Endothelial cell of umbilical vein (primary cell): ENCODE results near the gene CTTNBP2. TPM values are rescaled to one million over a fixed set of nuclear protein-coding genes. Genes with fewer than 3 reads are reported as not detected.

Source experiments
- BruUV-seq: library from RNA; stranded (reverse); fragments of 400-500 nt; replicated peaks from 2 replicates; lab custom pipeline; 2021; lab: Mats Ljungman, UMichigan
- CTCF ChIA-PET: fragments of 300-600, 350-600 bp; sonication (Branson Sonifier 250); formaldehyde crosslinking; loops from one replicate; lab custom pipeline; 2021; ENCODE audit warnings: antibody characterized with exemption, inconsistent platforms; lab: Charles Lee
- POLR2A ChIA-PET: fragments of 300-600, 350-600 bp; sonication (Branson Sonifier 250); formaldehyde crosslinking; loops from one replicate; lab custom pipeline; 2021; ENCODE audit warnings: antibody characterized with exemption, inconsistent platforms; lab: Charles Lee
- DNase-seq: peaks from one replicate; pipeline ENCODE4 v3.0.0-alpha.2; 2011; ENCODE audit warnings: low read depth, low spot score
- FAIRE-seq: peaks from 2 replicates; lab custom pipeline; 2011; peaks lifted over from hg19 to GRCh38; lab: Jason Lieb, UNC
- H2AFZ ChIP-seq: 2 replicates; pipeline ENCODE4 v1.6.0; 2012; ENCODE audit warnings: low read depth, low read length, control low read depth, inconsistent platforms
- H3K27ac ChIP-seq: 2 replicates; pipeline ENCODE4 v1.5.1; 2011; ENCODE audit warnings: low read depth, mild to moderate bottlenecking, control low read depth, low read length, moderate library complexity; ENCODE audit not compliant: insufficient read depth
- H3K27me3 ChIP-seq, 2 experiments: 2 replicates each; pipeline versions ENCODE4 v1.6.0 to v1.6.1; 2011; ENCODE audit warnings: low read length in 2 of 2, mixed read lengths in 1 of 2; ENCODE audit not compliant: control insufficient read depth in 2 of 2, insufficient read depth in 2 of 2
- H3K36me3 ChIP-seq, 2 experiments: 2 replicates in 1 of 2; 3 replicates in 1 of 2; pipeline ENCODE4 v1.5.1; 2011; ENCODE audit warnings: low read length in 2 of 2, mild to moderate bottlenecking in 1 of 2, moderate library complexity in 1 of 2; ENCODE audit not compliant: control insufficient read depth in 2 of 2, insufficient read depth in 2 of 2; ENCODE audit errors: extremely low read depth in 1 of 2
- H3K4me1 ChIP-seq: 3 replicates; pipeline ENCODE4 v1.5.1; 2011; ENCODE audit warnings: mild to moderate bottlenecking, low read length; ENCODE audit not compliant: control insufficient read depth, insufficient read depth; ENCODE audit errors: extremely low read depth
- H3K4me2 ChIP-seq: 2 replicates; pipeline ENCODE4 v1.6.1; 2011; ENCODE audit warnings: low read length, control low read depth, mixed read lengths; ENCODE audit not compliant: insufficient read depth
- H3K4me3 ChIP-seq, 3 experiments: fragments of 200-600 bp in 1 of 3; sonication (generic), shearing (Covaris generic) in 1 of 3; replicated peaks in 1 of 3; 2 replicates each; pipeline ENCODE4 v1.5.1; 2011 to 2016; ENCODE audit warnings: control low read depth in 3 of 3, low read length in 3 of 3, mild to moderate bottlenecking in 2 of 3, inconsistent platforms in 1 of 3, low read depth in 1 of 3, moderate library complexity in 1 of 3; ENCODE audit not compliant: insufficient read depth in 1 of 3
- H3K79me2 ChIP-seq: 2 replicates; pipeline ENCODE4 v1.6.0; 2012; ENCODE audit warnings: low read length, inconsistent platforms; ENCODE audit not compliant: control insufficient read depth, insufficient read depth
- H3K9ac ChIP-seq: replicated peaks from 2 replicates; pipeline ENCODE3; 2011; ENCODE audit warnings: low read length, control low read depth; ENCODE audit not compliant: insufficient read depth; ENCODE audit errors: extremely low read depth
- H3K9me1 ChIP-seq: replicated peaks from 3 replicates; pipeline ENCODE4 v1.6.0; 2011; ENCODE audit warnings: mild to moderate bottlenecking, low read length; ENCODE audit not compliant: control insufficient read depth, insufficient read depth; ENCODE audit errors: extremely low read depth
- H3K9me3 ChIP-seq: replicated peaks from 2 replicates; pipeline ENCODE4 v1.5.1; 2012; ENCODE audit warnings: low read length, inconsistent platforms; ENCODE audit not compliant: control insufficient read depth, insufficient read depth
- H4K20me1 ChIP-seq: replicated peaks from 2 replicates; pipeline ENCODE3; 2011; ENCODE audit warnings: mild to moderate bottlenecking, low read length; ENCODE audit not compliant: control insufficient read depth, insufficient read depth; ENCODE audit errors: extremely low read depth
- CTCF ChIP-seq, 2 donors: IDR thresholded peaks; 1 replicate in 1 of 2; 2 replicates in 1 of 2; pipeline ENCODE4 v1.5.1; 2011; ENCODE audit warnings: low read length in 2 of 2, mild to moderate bottlenecking in 2 of 2, moderate library complexity in 2 of 2, control low read depth in 1 of 2, inconsistent platforms in 1 of 2, low read depth in 1 of 2; ENCODE audit not compliant: insufficient read depth in 1 of 2; ENCODE audit errors: extremely low read depth in 1 of 2
- EZH2 ChIP-seq: IDR thresholded peaks from 2 replicates; pipeline ENCODE4 v1.6.1; 2012; ENCODE audit warnings: borderline replicate concordance, low read depth, mild to moderate bottlenecking, moderate library complexity, low read length, inconsistent platforms; ENCODE audit not compliant: severe bottlenecking
- FOS ChIP-seq: IDR thresholded peaks from 2 replicates; pipeline ENCODE4 v1.6.1; 2011; ENCODE audit warnings: mild to moderate bottlenecking, low read length, moderate library complexity, borderline replicate concordance; ENCODE audit not compliant: insufficient read depth
- GATA2 ChIP-seq: IDR thresholded peaks from 2 replicates; pipeline ENCODE4 v1.7.0; 2011; ENCODE audit warnings: low read depth, mild to moderate bottlenecking, moderate library complexity, mixed read lengths, low read length; ENCODE audit not compliant: insufficient read length, insufficient read depth
- JUN ChIP-seq: IDR thresholded peaks from 2 replicates; pipeline ENCODE4 v1.6.1; 2011; ENCODE audit warnings: borderline replicate concordance, low read depth; ENCODE audit not compliant: insufficient read length, insufficient read depth
- MYC ChIP-seq: IDR thresholded peaks from one replicate; pipeline ENCODE4 v1.6.1; 2011; ENCODE audit warnings: mild to moderate bottlenecking, low read depth, low read length
- POLR2A ChIP-seq: IDR thresholded peaks from 2 replicates; pipeline ENCODE4 v1.6.1; 2012; ENCODE audit warnings: low read depth, mild to moderate bottlenecking, control low read depth, low read length
- POLR2AphosphoS5 ChIP-seq: IDR thresholded peaks from 2 replicates; pipeline ENCODE4 v1.6.1; 2012; ENCODE audit warnings: low read depth, mild to moderate bottlenecking, control low read depth, low read length, moderate library complexity; ENCODE audit not compliant: insufficient read depth
- dilution Hi-C: fragments of 300-500 bp; cut with MboI; formaldehyde crosslinking; loops from one replicate; pipeline ENCODE4 v1.15.0; 2019; ENCODE audit warnings: low sequenced_read_pairs; ENCODE audit not compliant: extremely low pct_ligation_motif_present
- intact Hi-C: fragments of 100-400 bp; cut with micrococcal nuclease; formaldehyde crosslinking; loops from one replicate; pipeline ENCODE4 v1.10.0; 2022
- polyA plus RNA-seq, 4 experiments: library from polyadenylated mRNA; depleted of rRNA in 3 of 4; stranded (reverse) in 3 of 4; unstranded in 1 of 4; fragments of >200 nt; gene quantifications; 2 replicates each; pipeline versions ENCODE4 v1.2.1 to v1.2.3, GENCODE V29; 2011 to 2012; ENCODE audit warnings: missing spikeins in 1 of 4
- total RNA-seq: library from RNA; stranded (reverse); gene quantifications from 2 replicates; pipeline ENCODE4 v1.2.3, GENCODE V29; 2021
- TF ChIP-seq, protein P1 (sequence below): IDR thresholded peaks from 2 replicates; pipeline ENCODE4 v1.6.1; 2011; ENCODE audit not compliant: insufficient read depth, insufficient read length

Gene CTTNBP2
- total and polyA plus RNA-seq, 2 donors (not counting 3 experiments of a cell fraction or from before 2014, with no cell fraction given): 0.08 to 0.35 TPM

DNA sequence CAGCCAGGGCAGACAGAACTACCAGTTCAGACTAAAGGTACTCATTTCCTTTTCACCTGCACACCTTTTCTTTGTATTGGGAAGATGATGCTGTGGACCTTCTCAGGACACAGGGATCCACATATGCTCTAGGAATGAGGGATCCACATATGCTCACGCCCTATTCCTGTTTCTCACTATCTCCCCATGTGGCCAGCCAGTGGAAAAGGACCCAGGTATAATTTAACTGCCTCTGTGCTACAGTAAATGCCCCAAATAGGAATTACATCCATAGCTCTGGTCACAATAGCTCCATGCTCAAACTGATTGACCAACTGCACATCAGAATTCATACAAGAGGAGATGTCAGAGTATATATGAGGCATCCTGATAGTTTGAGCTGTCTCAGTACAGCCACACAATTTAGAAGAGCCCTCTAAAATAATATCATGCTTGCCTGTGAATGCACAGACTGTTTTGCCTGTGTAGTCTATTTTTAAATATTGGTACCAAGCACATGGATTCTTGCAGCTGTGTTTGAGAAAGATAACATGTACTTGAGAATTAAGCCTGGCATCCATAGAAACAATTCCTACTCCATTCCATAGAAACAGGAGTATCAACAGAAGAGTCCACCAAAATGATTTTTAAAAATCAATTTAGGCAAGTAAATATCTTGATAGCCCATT, 43.7 kb downstream of the CTTNBP2 start:
- no peak overlapping the region for H2AFZ ChIP-seq
- TF ChIP-seq POLR2AphosphoS5: no peak
- TF ChIP-seq, protein P1, sequence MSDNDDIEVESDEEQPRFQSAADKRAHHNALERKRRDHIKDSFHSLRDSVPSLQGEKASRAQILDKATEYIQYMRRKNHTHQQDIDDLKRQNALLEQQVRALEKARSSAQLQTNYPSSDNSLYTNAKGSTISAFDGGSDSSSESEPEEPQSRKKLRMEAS: no peak
- TF ChIP-seq MYC: no peak
- no peak for TF ChIP-seq JUN
- TF ChIP-seq FOS: no peak
- TF ChIP-seq CTCF (IDR thresholded peaks at IDR 0.05; ENCODE audit: extremely low read depth in 1 of 2, insufficient read depth in 1 of 2, low read depth in 1 of 2, low read length in 2 of 2): no peak
- no peak for TF ChIP-seq POLR2A
- TF ChIP-seq GATA2: no peak
- TF ChIP-seq EZH2: no peak
- no peak for DNase-seq
- POLR2A ChIA-PET: no interaction called here
- no peak for FAIRE-seq
- H3K27me3 ChIP-seq: no peaks in the 10 kb centered on the region
- CTCF ChIA-PET: no interaction called here
- no peak overlapping the region for H3K4me2 ChIP-seq
- H4K20me1 ChIP-seq: no peaks in the 10 kb centered on the region
- H3K9ac ChIP-seq: no peak overlapping the region
- no peak overlapping the region for H3K4me3 ChIP-seq
- no peak overlapping the region for H3K27ac ChIP-seq
- dilution Hi-C loops: no loop called here
- intact Hi-C loops: no loop called here
- H3K79me2 ChIP-seq: no peaks in the 10 kb centered on the region
- no peaks in the 10 kb centered on the region for H3K9me3 ChIP-seq
- no peaks in the 10 kb centered on the region for H3K4me1 ChIP-seq
- no TSS peak for BruUV-seq
- no peaks in the 10 kb centered on the region for H3K36me3 ChIP-seq
- no peaks in the 10 kb centered on the region for H3K9me1 ChIP-seq
